ENCODE data around the gene HYDIN.

Gene HYDIN

GRCh38 chr16:71230122-71230845 lies at the start of gene HYDIN:
Gene HYDIN, minus strand, starts transcription at chr16:71230722. Its CDS starts 43,827 bp downstream, at chr16:71186895.
- DNase-seq: no peak

GRCh38 chr16:71276589-71277334 lies 46.2 kb upstream of the HYDIN start:
- DNase-seq: no peak

- DNase-seq: no peak
Observed at GRCh38 chr16:71273384-71273783, 42.9 kb upstream of the HYDIN start.

GRCh38 chr16:71264299-71264698 lies 33.8 kb upstream of the HYDIN start:
- no peak for DNase-seq

GRCh38 chr16:71263582-71263981 lies 33.1 kb upstream of the HYDIN start:
- DNase-seq: no peak

GRCh38 chr16:71262391-71262790 lies 31.9 kb upstream of the HYDIN start:
- no peak for DNase-seq

GRCh38 chr16:71260995-71261394 lies 30.5 kb upstream of the HYDIN start:
- no peak for DNase-seq

GRCh38 chr16:71259086-71259485 lies 28.6 kb upstream of the HYDIN start:
- no peak for DNase-seq

- no peak for DNase-seq
Observed at GRCh38 chr16:71258372-71258771, 27.9 kb upstream of the HYDIN start.

- DNase-seq: no peak
Observed at GRCh38 chr16:71257768-71258167, 27.2 kb upstream of the HYDIN start.

GRCh38 chr16:71255721-71256120 lies 25.2 kb upstream of the HYDIN start:
- DNase-seq: peak; percentile 7

GRCh38 chr16:71254832-71255525 lies 24.5 kb upstream of the HYDIN start:
- no peak for DNase-seq

- no peak for DNase-seq
Observed at GRCh38 chr16:71250461-71251235, 20.1 kb upstream of the HYDIN start.

- no peak for DNase-seq
Observed at GRCh38 chr16:71249399-71249798, 18.9 kb upstream of the HYDIN start.

GRCh38 chr16:71247478-71247877 lies 17.0 kb upstream of the HYDIN start:
- DNase-seq: no peak

- DNase-seq: no peak
Observed at GRCh38 chr16:71246309-71246708, 15.8 kb upstream of the HYDIN start.

GRCh38 chr16:71244521-71244920 lies 14.0 kb upstream of the HYDIN start:
- no peak for DNase-seq

GRCh38 chr16:71242601-71243000 lies 12.1 kb upstream of the HYDIN start:
- DNase-seq: no peak

GRCh38 chr16:71242036-71242435 lies 11.5 kb upstream of the HYDIN start:
- no peak for DNase-seq

- DNase-seq: no peak
Observed at GRCh38 chr16:71229344-71229743, 1.2 kb downstream of the HYDIN start.

- DNase-seq: no peak
Observed at GRCh38 chr16:71226229-71227141, 4.0 kb downstream of the HYDIN start.

GRCh38 chr16:71225145-71225544 lies 5.4 kb downstream of the HYDIN start:
- no peak for DNase-seq

Measured in CD4-positive, alpha-beta T cell treated with Interleukin-17A for 4 hours (primary cell).